ENCODE results near the gene PCBP3.
"Not testable (repeated sequence)": the region's sequence is repeated elsewhere in the genome, so short reads cannot be mapped to it uniquely, and the experiment has no call there.

The PCBP3 gene

DNA sequence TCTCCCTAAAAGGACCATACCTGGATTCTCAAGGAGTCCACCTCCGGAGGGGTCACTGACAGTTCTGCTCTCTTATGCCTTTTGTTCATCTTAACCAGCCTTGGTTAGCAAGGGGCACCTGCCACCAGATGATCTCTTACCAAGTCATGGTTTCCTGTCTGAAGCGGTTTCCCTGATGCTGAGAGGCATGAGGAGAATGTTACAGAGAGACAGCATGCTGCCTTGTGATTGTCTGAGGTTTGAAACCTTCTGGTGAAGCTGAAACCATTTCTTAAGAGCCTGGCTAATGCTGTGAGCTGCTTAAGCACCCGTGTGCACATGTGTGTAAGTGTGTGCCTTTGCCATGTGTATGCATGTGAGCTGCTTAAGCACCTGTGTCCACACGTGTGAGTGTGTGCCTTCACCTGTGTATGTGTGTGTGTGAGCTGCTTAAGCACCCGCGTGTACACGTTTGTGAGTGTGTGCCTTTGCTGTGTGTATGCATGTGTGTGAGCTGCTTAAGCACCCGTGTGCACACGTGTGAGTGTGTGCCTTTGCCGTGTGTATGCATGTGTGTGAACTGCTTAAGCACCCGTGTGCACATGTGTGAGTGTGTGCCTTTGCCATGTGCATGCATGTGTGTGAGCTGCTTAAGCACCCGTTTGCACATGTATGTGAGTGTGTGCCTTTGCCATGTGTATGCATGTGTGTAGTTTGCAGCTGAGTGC lies 201.7 kb downstream of the PCBP3 start:
- DNase-seq (ENCODE audit: low spot score), result no peak

DNA sequence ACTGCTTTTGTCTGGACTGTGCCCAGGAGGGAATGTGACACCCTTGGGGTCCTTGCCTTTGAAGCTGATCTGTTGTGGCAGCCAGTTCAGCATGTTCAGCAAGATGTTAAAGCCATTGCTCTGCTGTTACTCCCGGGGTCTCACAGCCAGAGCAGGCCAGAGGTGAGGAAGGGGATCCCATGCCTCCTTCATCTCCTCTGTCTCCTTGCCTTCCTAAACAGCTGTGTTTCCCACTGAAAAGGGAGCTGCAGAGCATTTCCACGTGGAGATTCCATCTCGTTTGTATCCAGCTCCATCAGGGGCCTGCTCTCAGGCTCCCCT lies 202.2 kb downstream of the PCBP3 start:
- no peak for DNase-seq (ENCODE audit: low spot score)

DNA sequence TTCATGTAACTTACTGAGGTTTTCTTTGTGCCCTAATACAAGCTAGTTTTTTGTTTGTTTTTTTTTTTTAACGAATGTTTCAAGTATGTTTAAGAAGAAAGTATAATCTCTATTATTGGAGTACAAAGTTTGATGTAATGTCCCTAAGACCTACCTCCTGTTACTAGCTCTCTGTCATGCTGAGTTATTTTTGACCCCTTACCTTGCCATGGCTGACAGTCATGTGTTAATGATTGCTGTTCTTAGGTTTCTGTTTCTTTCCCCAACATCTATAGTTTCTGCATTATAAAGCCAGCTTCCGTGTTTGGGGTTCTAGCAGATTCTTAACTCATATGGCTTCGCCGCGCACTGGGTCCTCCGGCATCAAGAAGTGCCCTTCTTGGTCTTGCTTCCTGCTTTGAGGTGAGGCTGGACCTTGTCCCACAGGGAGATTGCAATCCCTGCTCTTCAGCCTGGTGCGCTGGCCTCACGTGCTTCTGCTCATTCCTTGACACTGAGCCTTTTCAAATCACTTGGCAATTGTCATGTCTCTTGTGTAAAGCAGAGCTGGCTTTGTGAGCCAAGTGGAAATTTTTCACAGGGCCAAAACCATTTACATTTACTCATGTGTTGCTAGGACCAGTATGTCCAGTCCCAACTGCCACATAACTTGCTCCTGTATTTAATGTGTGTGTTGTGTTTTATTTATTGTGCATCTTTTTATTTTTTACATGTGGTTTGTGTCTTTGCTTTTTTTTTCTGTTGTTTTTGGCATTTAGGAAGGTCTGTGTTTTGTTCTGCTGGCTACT lies 203.0 kb downstream of the PCBP3 start:
- no peak for DNase-seq (ENCODE audit: low spot score)

DNA sequence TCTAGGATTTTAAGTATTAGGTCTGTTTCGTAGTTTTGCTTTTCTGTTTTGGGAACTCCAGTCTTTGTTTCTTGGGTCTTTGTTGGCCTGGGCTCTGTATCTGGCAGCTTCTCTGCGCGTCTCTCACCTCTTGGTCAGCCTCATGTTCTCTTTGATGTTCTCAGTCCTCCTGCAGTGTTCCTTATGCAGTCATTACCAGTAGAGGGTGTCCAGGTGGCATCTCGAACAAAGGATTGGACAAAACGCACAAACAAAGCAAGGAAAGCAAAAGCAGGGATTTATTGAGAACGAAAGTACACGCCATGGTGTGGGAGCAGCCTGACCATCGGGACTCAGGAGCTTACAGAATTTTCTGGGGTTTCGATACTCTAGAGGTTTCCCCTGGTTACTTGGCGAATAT lies 204.3 kb downstream of the PCBP3 start:
- DNase-seq (ENCODE audit: low spot score), result no peak

DNA sequence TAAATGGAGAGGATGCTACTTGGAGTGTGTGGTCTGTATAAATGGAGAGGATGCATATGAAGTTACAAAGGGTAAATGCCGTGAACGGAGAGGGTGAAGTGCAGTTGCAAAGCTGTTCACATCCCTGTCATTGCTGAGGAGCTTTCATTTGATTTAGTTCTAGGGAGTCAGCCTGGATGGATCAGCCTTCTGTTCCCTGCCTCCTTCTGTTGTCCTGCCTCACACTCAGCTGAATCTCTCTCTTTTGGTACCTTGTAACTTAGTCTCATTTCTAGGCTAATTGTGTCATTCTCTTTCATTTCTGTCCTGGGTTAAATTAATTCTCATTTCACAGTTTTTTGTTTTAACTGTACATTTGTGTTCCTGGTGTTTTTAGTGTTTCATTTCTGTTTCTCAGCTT lies 204.8 kb downstream of the PCBP3 start:
- no peak for DNase-seq (ENCODE audit: low spot score)

DNA sequence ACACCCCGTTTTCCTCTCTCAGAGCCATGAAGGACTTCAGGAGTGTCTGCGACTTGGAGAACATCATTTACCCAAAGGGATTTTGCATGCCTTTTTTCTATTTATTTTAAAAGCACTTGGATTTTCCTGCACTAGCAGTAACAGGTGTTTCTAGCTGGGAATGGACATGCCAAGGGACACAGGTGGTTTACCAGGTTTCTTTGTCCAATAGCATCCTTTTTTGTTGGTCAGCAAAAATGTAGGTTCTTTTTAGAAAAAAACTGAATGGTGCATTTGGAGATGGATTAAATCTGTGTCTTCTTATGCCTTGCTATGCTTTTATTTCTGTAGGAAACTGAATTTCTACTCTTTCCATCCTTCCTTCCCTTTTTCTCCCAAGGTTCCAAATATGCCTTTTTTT lies 205.3 kb downstream of the PCBP3 start:
- no peak for DNase-seq (ENCODE audit: low spot score)

DNA sequence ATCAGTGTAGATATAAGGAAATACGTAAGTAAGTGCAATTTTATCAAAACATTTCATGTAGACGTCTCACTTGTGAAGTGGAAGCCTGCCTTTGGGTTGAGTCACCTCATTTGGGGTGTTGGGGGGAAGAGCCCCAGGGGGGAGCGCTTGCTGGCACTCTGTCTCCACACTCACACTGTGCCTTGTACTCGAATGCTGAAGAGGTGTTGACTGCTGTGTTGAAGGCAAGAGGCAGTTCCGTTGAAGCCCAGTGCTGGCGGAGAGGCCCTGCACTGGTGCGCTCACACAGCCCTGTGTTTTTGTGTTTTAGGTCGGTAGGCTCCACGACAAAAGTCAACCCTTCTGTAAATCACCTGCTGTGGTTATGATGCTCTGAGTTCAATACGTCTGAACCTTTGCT lies 206.1 kb downstream of the PCBP3 start:
- no peak for DNase-seq (ENCODE audit: low spot score)

DNA sequence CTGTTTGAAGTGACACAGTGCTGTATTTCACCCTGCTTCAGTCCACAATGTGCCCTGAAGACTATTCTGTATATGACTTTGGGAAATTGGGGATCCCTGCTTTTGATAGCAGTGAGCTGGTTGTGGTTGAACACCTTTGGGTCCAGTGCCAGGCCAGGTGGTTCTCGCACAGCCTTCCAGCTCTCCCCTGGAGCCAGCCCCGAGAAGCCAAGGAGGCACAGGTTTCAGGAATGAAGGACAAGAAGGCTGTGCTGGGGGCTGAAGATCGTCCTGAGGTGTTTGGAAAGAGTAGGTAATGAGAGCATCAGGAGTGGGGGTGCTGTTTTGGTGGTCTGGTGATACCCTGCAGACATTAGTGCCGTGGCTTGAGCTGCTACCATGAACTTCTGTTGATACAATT lies 206.7 kb downstream of the PCBP3 start:
- no peak for DNase-seq (ENCODE audit: low spot score)

DNA sequence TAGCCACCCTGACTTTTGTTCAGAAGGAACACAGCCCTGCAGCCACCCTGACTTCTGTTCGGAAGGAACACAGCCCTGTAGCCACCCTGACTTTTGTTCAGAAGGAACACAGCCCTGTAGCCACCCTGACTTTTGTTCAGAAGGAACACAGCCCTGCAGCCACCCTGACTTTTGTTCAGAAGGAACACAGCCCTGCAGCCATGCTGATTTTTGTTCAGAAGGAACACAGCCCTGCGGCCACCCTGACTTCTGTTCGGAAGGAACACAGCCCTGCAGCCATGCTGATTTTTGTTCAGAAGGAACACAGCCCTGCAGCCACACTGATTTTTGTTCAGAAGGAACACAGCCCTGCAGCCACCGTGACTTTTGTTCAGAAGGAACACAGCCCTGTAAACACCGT lies 208.9 kb downstream of the PCBP3 start:
- not testable (repeated sequence) for DNase-seq (ENCODE audit: low spot score)

DNA sequence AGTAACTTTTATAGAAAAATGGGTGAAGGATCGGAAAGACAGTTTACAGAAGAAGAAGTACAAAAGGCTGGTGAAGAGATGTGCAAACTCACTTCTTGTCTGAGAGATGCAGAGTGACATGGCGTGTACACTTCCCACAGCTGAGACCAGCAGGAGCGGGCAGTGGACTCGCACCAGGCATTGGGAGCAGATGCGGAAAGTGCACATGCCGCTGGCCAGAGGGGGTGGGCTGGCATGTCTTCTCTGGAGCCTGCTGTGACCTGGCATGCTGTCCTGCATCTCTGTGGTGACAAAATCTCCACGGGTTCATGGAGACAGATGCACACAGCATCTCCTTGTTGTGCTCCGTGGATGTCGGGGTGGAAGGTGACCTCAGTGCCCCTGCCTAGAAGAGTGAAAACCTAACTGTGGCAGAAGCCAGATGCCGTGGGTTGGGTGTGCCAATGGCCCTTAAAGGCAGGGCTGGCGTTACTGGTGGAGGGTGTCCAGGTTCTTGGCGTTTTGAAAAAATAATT lies 209.4 kb downstream of the PCBP3 start:
- DNase-seq (ENCODE audit: low spot score), result no peak

DNA sequence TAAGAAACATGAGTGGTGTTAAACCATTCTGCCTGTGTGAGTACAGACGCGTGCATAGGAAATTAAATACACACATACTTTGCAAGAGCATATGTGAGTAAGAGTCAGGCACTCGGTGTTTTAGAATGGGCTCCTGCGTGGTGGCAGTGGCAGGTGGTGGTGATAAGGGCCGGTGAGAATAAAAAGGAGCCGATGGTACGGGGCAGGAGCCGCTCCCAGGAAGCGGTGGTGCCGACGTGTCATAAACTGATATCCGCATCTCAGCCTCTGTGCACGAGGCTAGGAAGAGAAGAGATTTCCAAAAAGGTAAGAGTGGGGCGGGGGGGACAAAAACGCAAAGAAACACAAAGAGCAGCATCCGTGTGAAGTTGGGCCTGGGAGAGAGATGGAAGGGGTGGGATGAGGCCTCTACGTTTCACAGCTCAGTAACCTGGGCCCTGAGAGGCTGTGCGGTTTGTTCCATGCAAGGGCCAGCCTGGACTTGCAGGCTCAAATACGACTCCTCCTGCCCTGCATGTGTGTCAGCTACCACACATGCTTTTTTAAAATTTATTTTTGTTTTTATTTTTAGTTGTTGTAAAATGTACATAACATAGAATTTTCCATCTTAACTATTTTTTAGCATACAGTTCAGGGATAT lies 210.3 kb downstream of the PCBP3 start:
- DNase-seq (ENCODE audit: low spot score), result no peak

DNA sequence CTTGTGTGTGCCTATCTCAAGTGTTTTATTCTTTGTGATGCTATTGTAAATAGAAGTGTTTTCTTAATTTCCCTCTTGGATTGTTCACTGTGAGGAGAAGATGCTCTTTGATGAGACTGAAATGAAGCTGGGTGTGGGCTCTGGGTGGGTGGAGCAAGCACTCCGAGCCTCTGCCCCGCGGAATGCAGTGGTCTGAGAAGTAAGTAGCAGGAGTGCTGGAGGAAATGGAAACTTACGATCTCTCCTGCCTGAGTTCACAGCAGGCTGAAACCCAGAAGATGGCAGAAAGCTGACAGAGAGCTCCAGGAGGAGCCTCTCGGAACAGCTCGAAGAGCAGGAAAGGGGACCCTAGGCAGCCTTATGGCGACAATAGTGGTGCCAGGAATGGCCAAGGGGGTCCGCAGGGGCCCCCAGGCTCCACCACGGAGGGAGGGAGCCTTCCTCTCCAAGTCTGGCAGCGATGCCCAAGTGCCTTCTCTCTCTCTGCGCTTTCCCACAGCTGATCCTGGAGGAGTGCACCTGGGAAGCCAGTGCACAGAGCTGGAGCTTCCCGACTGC lies 211.2 kb downstream of the PCBP3 start:
- DNase-seq (ENCODE audit: low spot score), result no peak

DNA sequence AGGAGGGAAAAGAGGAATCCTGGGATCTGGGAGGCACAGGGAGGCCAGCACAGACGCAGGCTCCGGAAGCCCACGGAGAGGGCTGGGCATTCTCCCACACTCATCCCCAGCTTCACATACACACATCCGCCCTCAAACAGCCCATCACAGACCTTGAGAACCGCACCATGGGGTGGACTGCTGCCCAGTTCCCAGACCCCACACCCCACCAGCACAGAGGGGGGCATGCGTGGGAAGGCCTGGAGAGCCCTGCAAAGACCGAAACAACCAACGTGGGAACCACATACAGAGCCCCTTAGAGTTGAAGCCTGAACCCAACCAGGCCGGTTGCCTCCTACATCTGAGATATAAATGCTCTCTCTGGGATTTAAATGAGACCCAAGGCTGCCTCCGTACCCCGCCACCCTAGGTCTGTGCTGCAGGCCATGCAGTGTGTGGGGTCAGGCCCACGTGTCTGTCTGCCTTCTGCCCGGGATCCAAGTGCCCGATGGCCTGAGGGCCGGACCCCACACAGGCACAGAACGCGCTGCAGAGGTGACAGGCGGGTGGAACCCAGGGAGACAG lies 211.8 kb downstream of the PCBP3 start:
- no peak for DNase-seq (ENCODE audit: low spot score)

DNA sequence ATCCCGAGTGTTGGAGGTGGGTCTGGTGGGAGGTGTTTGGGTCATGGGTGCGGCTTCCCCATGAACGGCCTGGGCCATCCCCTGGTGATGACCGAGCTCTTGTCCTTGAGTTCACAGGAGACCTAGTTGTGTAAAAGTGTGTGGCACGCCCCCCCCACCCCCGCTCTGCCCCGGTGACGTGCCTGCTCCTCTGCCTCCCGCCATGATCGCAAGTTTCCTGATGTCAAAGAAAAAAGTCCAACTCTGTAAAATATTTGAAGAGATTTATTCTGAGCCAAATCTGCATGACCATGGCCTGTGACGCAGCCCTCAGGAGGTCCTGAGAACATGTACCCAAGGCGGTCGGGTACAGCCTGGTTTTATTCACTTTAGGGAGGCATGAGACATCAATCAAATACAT lies 212.9 kb downstream of the PCBP3 start:
- no peak for DNase-seq (ENCODE audit: low spot score)

DNA sequence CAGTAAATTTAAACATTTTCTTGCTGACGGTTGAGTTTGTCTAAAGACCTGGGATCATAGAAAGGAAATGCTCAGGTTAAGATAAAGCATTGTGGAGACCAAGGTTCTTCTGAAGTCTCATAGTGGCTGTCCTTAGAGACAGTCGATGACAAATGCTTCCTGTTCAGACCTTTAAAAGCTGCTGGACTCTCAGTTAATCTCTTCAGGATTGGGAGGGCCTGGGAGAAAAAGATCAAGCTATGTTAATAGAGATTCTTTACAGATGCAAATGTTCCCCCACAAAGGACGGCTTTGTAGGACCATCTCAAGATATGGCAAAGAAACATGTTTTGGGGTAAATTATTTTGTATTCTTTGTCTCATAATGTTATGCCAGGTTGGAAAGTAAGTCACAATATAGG lies 213.4 kb downstream of the PCBP3 start:
- DNase-seq (ENCODE audit: low spot score), result no peak

DNA sequence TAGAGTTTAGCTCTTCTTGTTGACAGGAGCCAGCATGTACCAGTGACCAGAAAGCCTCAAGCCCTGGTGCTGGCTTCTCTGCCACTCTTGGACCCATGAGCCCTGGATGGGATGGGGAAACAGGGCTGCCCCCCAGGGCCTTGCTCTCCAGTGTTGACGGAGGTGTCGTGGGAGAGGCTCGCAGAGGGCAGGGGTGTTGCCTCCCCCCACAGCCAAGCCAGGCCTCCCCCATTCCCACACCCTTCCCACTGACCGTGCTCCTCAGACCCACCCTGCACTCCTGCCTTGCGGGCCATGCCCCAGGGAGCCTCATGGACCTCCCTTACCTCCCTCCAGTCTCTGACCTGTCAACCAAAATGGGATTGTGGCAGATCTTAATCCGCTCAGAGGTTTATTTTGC lies 214.2 kb downstream of the PCBP3 start:
- no peak for DNase-seq (ENCODE audit: low spot score)

DNA sequence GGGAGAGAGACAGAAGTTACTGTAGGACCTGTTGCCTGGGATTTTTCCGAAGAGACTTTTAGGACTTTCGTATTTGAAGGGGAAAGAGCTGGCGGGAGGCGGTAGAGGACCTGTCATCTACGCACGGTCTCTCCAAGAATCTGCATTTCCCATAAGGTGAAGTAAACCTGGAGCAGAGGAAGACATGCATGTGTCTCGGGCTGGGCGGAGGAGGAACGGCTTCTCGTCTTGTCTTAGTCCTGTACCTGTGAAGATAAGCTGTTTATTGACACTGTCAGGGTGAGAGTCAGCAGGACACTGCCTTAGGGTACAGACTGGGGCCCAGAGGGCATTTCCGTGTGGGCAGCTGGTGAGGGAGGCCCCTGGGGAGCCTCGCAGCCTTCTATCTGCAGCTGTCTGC lies 214.7 kb downstream of the PCBP3 start:
- no peak for DNase-seq (ENCODE audit: low spot score)

DNA sequence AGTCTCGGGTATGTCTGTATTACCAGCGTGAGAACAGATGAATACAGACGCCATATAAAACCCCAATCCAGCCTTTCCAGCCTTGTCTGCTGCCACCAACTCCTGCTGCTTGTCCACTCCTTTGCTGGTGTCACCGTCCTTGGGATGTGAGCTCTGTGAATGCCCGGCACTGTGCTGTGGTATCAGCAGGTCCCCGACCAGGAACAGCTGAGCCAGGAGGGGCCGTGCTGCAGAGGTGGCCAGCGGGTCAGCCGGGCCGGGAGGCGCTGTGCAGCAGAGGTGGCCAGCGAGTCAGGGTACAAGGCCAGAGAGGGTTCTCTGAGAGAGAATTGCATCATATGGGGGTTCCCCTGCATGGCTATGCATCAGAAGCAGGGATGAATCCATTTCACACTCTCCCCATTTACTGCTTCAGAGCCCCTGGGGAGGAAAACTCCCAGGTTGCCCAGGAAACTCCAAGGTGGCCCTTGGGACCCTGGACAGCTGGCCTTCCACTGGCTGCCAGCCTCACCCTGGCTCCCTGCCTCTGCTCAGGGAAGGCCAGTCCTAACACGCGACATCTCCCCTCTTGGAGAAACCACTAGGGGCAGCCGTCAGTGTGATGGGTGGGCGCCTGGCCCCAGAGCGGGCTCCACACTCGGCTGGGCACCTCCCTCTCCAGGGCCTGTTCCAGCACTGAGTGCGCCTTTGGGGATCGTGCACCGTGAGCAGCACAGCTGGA lies 215.7 kb downstream of the PCBP3 start:
- DNase-seq (ENCODE audit: low spot score), result no peak

DNA sequence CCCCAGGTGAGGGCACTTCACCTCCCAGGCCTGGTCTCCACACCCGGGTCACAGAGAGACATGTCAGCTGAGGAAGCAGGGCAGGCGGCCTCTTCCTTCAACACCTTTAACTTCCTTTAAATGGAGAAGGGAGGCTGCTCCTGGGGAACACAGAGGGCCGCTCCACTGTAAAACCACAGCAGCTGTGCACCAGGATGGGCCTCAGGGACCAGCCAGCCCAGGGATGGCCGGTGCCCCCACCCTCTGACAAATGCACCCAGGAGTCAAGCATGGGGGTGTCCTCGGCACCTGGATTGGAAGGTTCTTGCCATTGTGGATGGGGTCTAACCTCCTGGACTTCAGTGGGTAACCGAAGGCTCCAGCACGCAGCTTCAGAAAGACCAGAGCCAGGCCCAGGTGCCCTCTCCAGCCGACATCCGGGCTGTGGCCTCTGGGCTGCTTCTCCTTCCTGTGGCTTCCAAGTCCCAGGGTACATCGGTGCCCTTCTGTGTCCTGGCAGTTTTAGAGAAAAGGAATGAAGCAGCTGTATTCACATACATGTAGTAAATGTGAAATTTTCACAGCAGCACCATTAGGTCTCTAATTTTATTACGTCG lies 216.3 kb downstream of the PCBP3 start:
- no peak for DNase-seq (ENCODE audit: low spot score)

DNA sequence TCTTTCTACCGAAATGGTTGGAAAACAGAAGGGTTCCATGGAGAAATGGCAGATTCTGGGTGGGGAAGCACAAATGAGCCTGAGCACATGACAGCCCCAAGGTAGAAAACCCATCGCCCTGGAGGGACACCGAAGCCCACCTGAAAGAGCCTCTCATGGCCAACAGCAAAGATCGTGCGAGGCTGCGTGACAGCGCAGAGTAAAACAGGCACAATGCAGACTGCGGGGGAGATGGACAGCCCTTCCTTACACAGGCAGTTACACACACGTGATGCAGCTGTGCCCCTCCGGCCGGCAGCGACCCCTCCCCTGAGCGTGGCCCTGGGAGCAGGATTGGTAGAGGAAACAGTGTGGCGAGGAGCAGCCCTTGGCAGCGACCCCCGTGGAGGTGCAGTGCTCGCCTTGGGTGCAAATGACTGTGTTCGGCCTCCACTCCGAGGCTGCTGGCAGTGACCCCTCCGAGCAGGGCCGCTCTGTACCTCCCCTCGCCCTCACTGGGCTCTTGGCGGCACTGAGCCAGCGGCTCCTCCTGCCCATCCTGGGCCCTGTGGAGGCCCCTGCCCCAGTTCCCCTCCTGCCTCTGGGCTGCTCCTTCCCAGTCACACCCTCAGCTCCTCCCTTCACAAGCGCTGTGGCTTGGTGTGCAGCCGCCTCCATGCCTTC lies 217.1 kb downstream of the PCBP3 start:
- no peak for DNase-seq (ENCODE audit: low spot score)

Data from germinal center (tissue), 1 donor.